ENCODE data around the gene ST6GALNAC5. TPM values are rescaled to one million over a fixed set of nuclear protein-coding genes. Genes with fewer than 3 reads are reported as not detected.

The ST6GALNAC5 gene
- polyA plus RNA-seq, 1 experiment, result 3.0 TPM

- H3K27me3 ChIP-seq (ENCODE audit: control insufficient read depth, insufficient read depth, low read length), result no peaks in the 10 kb centered on the region
- ChIA-PET CTCF (no interaction called here), POLR2A (no interaction called here)
- TF ChIP-seq CTCF (IDR thresholded peaks at IDR 0.05; ENCODE audit: insufficient read depth, low read depth, low read length), result no peak
- no peak for DNase-seq (ENCODE audit: low read depth)
- H3K4me3 ChIP-seq (ENCODE audit: low read depth, low read length), result no peak overlapping the region
- H3K36me3 ChIP-seq (ENCODE audit: control insufficient read depth, insufficient read depth, low read length), result no peaks in the 10 kb centered on the region
These were observed 32.1 kb upstream of the ST6GALNAC5 start for GRCh38 chr1:76835203-76835602.

DNA sequence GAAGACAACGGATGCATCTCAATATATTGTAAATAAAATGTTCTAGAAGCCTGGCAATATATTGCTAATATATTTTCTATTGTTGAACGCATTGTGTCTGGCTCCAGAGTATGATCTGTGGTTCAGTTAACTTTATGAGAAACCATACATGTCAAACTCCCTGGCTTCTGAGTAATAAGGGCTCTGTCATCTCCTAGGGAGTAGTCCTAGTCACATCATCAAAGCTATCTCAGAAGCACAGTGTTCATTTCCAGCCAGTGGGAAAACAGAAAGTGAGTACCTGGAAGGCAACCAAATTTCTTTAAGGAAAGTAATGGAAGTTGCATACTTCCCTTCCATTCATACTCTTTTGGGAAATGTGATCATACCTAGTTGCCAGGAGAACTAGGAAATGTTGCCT is 27.0 kb upstream of the ST6GALNAC5 start:
- no peak overlapping the region for H3K4me3 ChIP-seq (ENCODE audit: low read depth, low read length)
- H3K36me3 ChIP-seq (ENCODE audit: control insufficient read depth, insufficient read depth, low read length), result no peaks in the 10 kb centered on the region
- ChIA-PET CTCF (interaction anchor here (0.9 kb wide), 1 partner anchor 18 kb away, joined by 3 read pairs; no protein-coding TSS in a partner anchor), POLR2A (no interaction called here)
- TF ChIP-seq CTCF (IDR thresholded peaks at IDR 0.05; ENCODE audit: insufficient read depth, low read depth, low read length), result no peak
- no peaks in the 10 kb centered on the region for H3K27me3 ChIP-seq (ENCODE audit: control insufficient read depth, insufficient read depth, low read length)
- DNase-seq (ENCODE audit: low read depth), result no peak

DNA sequence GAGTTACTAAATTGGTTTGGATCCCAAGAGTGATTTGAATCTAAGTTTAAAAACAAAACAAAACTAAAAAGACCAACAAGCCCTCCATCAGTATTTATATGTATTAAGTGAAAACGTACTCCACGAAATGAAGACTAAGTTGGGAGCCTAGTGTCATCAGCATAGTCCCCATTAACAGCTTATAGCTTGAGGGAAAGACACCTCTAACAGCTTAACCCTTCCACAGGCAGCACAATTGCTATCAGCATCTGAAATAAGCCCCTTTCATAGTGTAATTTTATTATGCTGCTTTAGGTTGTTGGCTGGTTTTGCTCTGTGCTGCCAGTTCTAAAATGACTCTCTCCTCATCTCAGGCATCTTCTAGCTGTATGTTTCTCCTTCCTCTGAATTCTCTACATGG is 25.8 kb upstream of the ST6GALNAC5 start:
- no peak for DNase-seq (ENCODE audit: low read depth)
- no peaks in the 10 kb centered on the region for H3K27me3 ChIP-seq (ENCODE audit: control insufficient read depth, insufficient read depth, low read length)
- ChIA-PET POLR2A (no interaction called here), CTCF (no interaction called here)
- TF ChIP-seq CTCF (IDR thresholded peaks at IDR 0.05; ENCODE audit: insufficient read depth, low read depth, low read length), result no peak
- no peaks in the 10 kb centered on the region for H3K36me3 ChIP-seq (ENCODE audit: control insufficient read depth, insufficient read depth, low read length)
- H3K4me3 ChIP-seq (ENCODE audit: low read depth, low read length), result no peak overlapping the region

DNA sequence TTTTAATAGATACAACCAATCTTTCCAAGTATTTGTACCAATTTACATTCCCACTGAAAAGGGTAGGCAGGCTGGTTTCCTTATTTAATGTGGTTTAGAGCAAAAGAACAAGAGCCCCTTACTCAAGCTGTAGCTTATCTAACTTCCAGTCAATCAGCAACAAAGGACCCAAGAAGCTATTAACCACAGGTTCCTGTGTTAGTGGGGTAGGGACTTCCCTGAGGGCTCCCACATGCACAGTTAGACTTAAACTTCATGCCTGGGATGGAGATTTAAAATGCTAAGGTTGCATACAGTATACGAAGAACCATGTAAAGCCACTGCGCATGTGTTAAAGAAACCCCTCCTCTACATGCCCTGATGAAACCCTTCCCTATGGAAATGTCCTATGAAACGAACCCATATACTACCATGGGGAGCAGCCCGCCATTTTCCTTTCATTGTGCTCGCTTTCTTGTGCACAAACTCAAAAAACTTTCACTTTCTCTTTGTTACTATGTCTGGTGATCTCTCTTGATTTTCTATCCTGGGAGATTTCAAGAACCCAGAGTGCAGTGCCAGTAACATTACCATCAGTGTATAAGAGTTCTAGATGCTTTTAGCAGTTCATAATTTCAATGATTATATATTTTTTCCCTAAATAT is 23.3 kb upstream of the ST6GALNAC5 start:
- Histone ChIP-seq H3K27me3 (ENCODE audit: control insufficient read depth, insufficient read depth, low read length) (no peaks in the 10 kb centered on the region), H3K4me3 (ENCODE audit: low read depth, low read length) (no peak overlapping the region), H3K36me3 (ENCODE audit: control insufficient read depth, insufficient read depth, low read length) (no peaks in the 10 kb centered on the region)
- DNase-seq (ENCODE audit: low read depth), result no peak
- POLR2A ChIA-PET, result no interaction called here
- CTCF ChIA-PET, result no interaction called here
- no peak for TF ChIP-seq CTCF (IDR thresholded peaks at IDR 0.05; ENCODE audit: insufficient read depth, low read depth, low read length)

DNA sequence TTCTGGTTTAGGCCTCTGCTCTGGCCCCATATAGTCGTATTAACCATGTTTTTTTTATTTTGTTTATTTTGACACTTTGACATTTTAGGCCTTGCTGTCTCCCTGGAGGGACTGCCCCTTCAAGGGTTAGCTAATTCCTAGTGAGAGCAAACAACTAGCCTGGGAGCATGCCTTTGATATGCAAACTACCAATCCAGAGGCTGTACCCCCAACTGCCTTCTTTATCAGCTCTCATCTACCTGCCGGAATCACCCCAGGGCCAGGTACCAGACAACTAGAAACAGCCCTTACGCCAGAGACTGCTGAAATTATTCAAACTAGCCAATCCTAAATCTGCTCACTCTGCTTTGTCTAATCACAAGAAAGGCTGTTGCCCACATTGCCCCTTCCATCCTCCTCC is 13.0 kb upstream of the ST6GALNAC5 start:
- DNase-seq (ENCODE audit: low read depth), result no peak
- no peak overlapping the region for H3K4me3 ChIP-seq (ENCODE audit: low read depth, low read length)
- CTCF ChIA-PET, result no interaction called here
- H3K27me3 ChIP-seq (ENCODE audit: control insufficient read depth, insufficient read depth, low read length), result no peaks in the 10 kb centered on the region; the same call in none of the 2 replicates
- POLR2A ChIA-PET, result no interaction called here
- TF ChIP-seq CTCF (IDR thresholded peaks at IDR 0.05; ENCODE audit: insufficient read depth, low read depth, low read length), result no peak
- H3K36me3 ChIP-seq (ENCODE audit: control insufficient read depth, insufficient read depth, low read length), result no peaks in the 10 kb centered on the region
